Loucy (cell line): ENCODE measurements around the gene KREMEN1.

Source experiments
- CTCF ChIP-seq: fragments of 200-600 bp; sonication (generic); conservative IDR thresholded peaks from 2 replicates; pipeline ENCODE4 v1.5.1; 2014; ENCODE audit warnings: mild to moderate bottlenecking, antibody characterized with exemption, low read length
- EZH2phosphoT487 ChIP-seq: fragments of 200-600 bp; IDR thresholded peaks from 2 replicates; pipeline ENCODE4 v1.6.1; 2018; ENCODE audit warnings: antibody characterized with exemption, mild to moderate bottlenecking, moderate library complexity, borderline replicate concordance

- no peak for TF ChIP-seq CTCF
- no peak for TF ChIP-seq EZH2phosphoT487
These were observed 1.4 kb upstream of the KREMEN1 start for GRCh38 chr22:29071261-29072045.
